H1 (cell line): ENCODE data around the gene MDFIC. TPM values are rescaled to one million over a fixed set of nuclear protein-coding genes. Genes with fewer than 3 reads are reported as not detected.

Experiments used
- CTCF ChIA-PET: fragments of 300-600 bp; sonication (Branson Sonifier 250); formaldehyde crosslinking; loops from one replicate; lab custom pipeline; 2021; ENCODE audit not compliant: partially characterized antibody; lab: Charles Lee
- POLR2A ChIA-PET: fragments of 300-600 bp; sonication (Branson Sonifier 250); formaldehyde crosslinking; loops from one replicate; lab custom pipeline; 2021; ENCODE audit warnings: inconsistent platforms; ENCODE audit not compliant: partially characterized antibody; lab: Charles Lee
- DNase-seq, 2 experiments: peaks; one replicate each; pipeline versions ENCODE4 v3.0.0 to v3.0.0-alpha.2; 2010 to 2022; ENCODE audit warnings: low spot score in 2 of 2, low read depth in 1 of 2, mixed read lengths in 1 of 2
- FAIRE-seq: peaks from 2 replicates; lab custom pipeline; 2011; peaks lifted over from hg19 to GRCh38; lab: Jason Lieb, UNC
- H2AFZ ChIP-seq: 2 replicates; pipeline ENCODE4 v1.8.1; 2012; ENCODE audit warnings: low read length, inconsistent platforms
- H2AK5ac ChIP-seq: 2 replicates; pipeline ENCODE4 v1.6.1; 2013; ENCODE audit warnings: low read depth, low read length
- H2BK120ac ChIP-seq: replicated peaks from 2 replicates; pipeline ENCODE3; 2013; ENCODE audit warnings: low read depth, low read length, inconsistent platforms
- H2BK12ac ChIP-seq: 2 replicates; pipeline ENCODE4 v1.6.1; 2013; ENCODE audit warnings: low read depth, low read length
- H2BK15ac ChIP-seq: 2 replicates; pipeline ENCODE4 v1.6.1; 2013; ENCODE audit warnings: low read length
- H2BK20ac ChIP-seq: 2 replicates; pipeline ENCODE4 v1.6.1; 2013; ENCODE audit warnings: low read length
- H2BK5ac ChIP-seq: 2 replicates; pipeline ENCODE4 v1.6.1; 2013; ENCODE audit warnings: low read depth, low read length
- H3K14ac ChIP-seq: 2 replicates; pipeline ENCODE4 v1.6.1; 2013; ENCODE audit warnings: inconsistent platforms; ENCODE audit not compliant: insufficient read length
- H3K18ac ChIP-seq: 2 replicates; pipeline ENCODE4 v1.6.1; 2013; ENCODE audit warnings: low read length; ENCODE audit errors: extremely low read depth
- H3K23ac ChIP-seq: 2 replicates; pipeline ENCODE4 v1.6.1; 2013; ENCODE audit warnings: inconsistent platforms; ENCODE audit not compliant: insufficient read length
- H3K23me2 ChIP-seq: 2 replicates; pipeline ENCODE4 v1.6.1; 2013; ENCODE audit warnings: low read depth, low read length
- H3K27ac ChIP-seq: 2 replicates; pipeline ENCODE4 v1.6.1; 2011; ENCODE audit warnings: low read depth, low read length, inconsistent platforms
- H3K27me3 ChIP-seq, 4 experiments: replicated peaks in 1 of 4; 1 replicate in 1 of 4; 2 replicates in 3 of 4; pipeline versions ENCODE4 v1.6.1 to v1.8.1; 2011 to 2013; ENCODE audit warnings: low read length in 3 of 4, mild to moderate bottlenecking in 3 of 4, inconsistent platforms in 2 of 4, mixed read lengths in 2 of 4, moderate library complexity in 1 of 4; ENCODE audit not compliant: control insufficient read depth in 3 of 4, insufficient read depth in 3 of 4; ENCODE audit errors: extremely low read depth in 1 of 4
- H3K36me3 ChIP-seq, 4 experiments: 2 replicates each; pipeline versions ENCODE4 v1.6.1 to v1.8.1; 2011 to 2013; ENCODE audit warnings: mild to moderate bottlenecking in 4 of 4, low read length in 3 of 4, moderate library complexity in 2 of 4, control low read depth in 1 of 4, inconsistent platforms in 1 of 4; ENCODE audit not compliant: insufficient read depth in 4 of 4, control insufficient read depth in 2 of 4
- H3K4ac ChIP-seq: replicated peaks from 2 replicates; pipeline ENCODE3; 2013; ENCODE audit warnings: low read length, low read depth, mixed read lengths, inconsistent platforms; ENCODE audit not compliant: insufficient read length
- H3K4me1 ChIP-seq, 4 experiments: replicated peaks in 1 of 4; 1 replicate in 1 of 4; 2 replicates in 3 of 4; pipeline versions ENCODE4 v1.6.1 to v1.8.1; 2011 to 2013; ENCODE audit warnings: low read length in 3 of 4, inconsistent platforms in 2 of 4, mixed read lengths in 1 of 4; ENCODE audit not compliant: insufficient read depth in 4 of 4, control insufficient read depth in 3 of 4
- H3K4me2 ChIP-seq, 2 experiments: 2 replicates each; pipeline versions ENCODE4 v1.6.1 to v1.8.1; 2011 to 2013; ENCODE audit warnings: low read depth in 2 of 2, low read length in 2 of 2, control low read depth in 1 of 2, inconsistent platforms in 1 of 2, mild to moderate bottlenecking in 1 of 2; ENCODE audit not compliant: insufficient read depth in 1 of 2
- H3K4me3 ChIP-seq, 4 experiments: fragments of 200-600, 300-600 bp in 1 of 4; sonication (generic), shearing (Covaris generic), sonication (Bioruptor Twin) in 1 of 4; 2 replicates each; pipeline versions ENCODE4 v1.5.1 to v1.8.1; 2011 to 2016; ENCODE audit warnings: low read length in 4 of 4, low read depth in 3 of 4, control low read depth in 2 of 4, inconsistent platforms in 2 of 4, mild to moderate bottlenecking in 2 of 4, mixed read lengths in 1 of 4, moderate library complexity in 1 of 4; ENCODE audit not compliant: insufficient read depth in 2 of 4; ENCODE audit errors: extremely low read depth in 1 of 4
- H3K56ac ChIP-seq: replicated peaks from 2 replicates; pipeline ENCODE3; 2013; ENCODE audit warnings: low read depth, mild to moderate bottlenecking, mixed read lengths, low read length, inconsistent platforms; ENCODE audit not compliant: insufficient read length
- H3K79me1 ChIP-seq: 2 replicates; pipeline ENCODE4 v1.6.1; 2013; ENCODE audit warnings: low read depth, low read length, control low read depth
- H3K79me2 ChIP-seq, 2 experiments: 2 replicates each; pipeline versions ENCODE4 v1.6.1 to v1.8.1; 2012 to 2013; ENCODE audit warnings: low read length in 2 of 2, mild to moderate bottlenecking in 2 of 2, inconsistent platforms in 1 of 2; ENCODE audit not compliant: insufficient read depth in 2 of 2, control insufficient read depth in 1 of 2
- H3K9ac ChIP-seq, 4 experiments: replicated peaks in 1 of 4; 1 replicate in 1 of 4; 2 replicates in 3 of 4; pipeline versions ENCODE4 v1.6.1 to v1.8.1; 2011 to 2013; ENCODE audit warnings: low read depth in 3 of 4, low read length in 3 of 4, control low read depth in 2 of 4, mild to moderate bottlenecking in 2 of 4, moderate library complexity in 2 of 4, inconsistent platforms in 1 of 4; ENCODE audit errors: extremely low read depth in 1 of 4
- H3K9me3 ChIP-seq, 2 experiments: 2 replicates each; pipeline versions ENCODE4 v1.6.1 to v1.8.1; 2012 to 2013; ENCODE audit warnings: mild to moderate bottlenecking in 2 of 2, moderate library complexity in 2 of 2, control low read depth in 1 of 2, inconsistent platforms in 1 of 2, low read depth in 1 of 2, low read length in 1 of 2, mixed read lengths in 1 of 2; ENCODE audit not compliant: insufficient read depth in 2 of 2
- H4K20me1 ChIP-seq, 2 experiments: replicated peaks in 1 of 2; 2 replicates each; pipeline versions ENCODE3 to v1.8.1; 2011 to 2013; ENCODE audit warnings: inconsistent platforms in 2 of 2, low read length in 2 of 2, mild to moderate bottlenecking in 1 of 2; ENCODE audit not compliant: insufficient read depth in 2 of 2, control insufficient read depth in 1 of 2
- H4K5ac ChIP-seq: 2 replicates; pipeline ENCODE4 v1.6.1; 2013; ENCODE audit warnings: low read length, low read depth, mixed read lengths, inconsistent platforms; ENCODE audit not compliant: insufficient read length
- H4K8ac ChIP-seq: 2 replicates; pipeline ENCODE4 v1.8.0; 2013; ENCODE audit warnings: mild to moderate bottlenecking, moderate library complexity, low read length, inconsistent platforms; ENCODE audit not compliant: insufficient read depth; ENCODE audit errors: extremely low read depth
- H4K91ac ChIP-seq: replicated peaks from 2 replicates; pipeline ENCODE3; 2013; ENCODE audit warnings: low read length, mixed read lengths, inconsistent platforms; ENCODE audit not compliant: insufficient read length
- CTBP2 ChIP-seq: IDR thresholded peaks from 2 replicates; pipeline ENCODE4 v1.7.0; 2011; ENCODE audit warnings: borderline replicate concordance, mild to moderate bottlenecking, moderate library complexity, mixed read lengths, low read length; ENCODE audit not compliant: insufficient read depth, insufficient read length
- CTCF ChIP-seq, 3 experiments: IDR thresholded peaks; 1 replicate in 2 of 3; 2 replicates in 1 of 3; pipeline versions ENCODE4 v1.5.1 to v1.6.1; 2011; ENCODE audit warnings: low read length in 3 of 3, mild to moderate bottlenecking in 3 of 3, inconsistent platforms in 2 of 3, low read depth in 1 of 3, moderate library complexity in 1 of 3; ENCODE audit not compliant: insufficient read depth in 1 of 3; ENCODE audit errors: control extremely low read depth in 1 of 3
- FOSL1 ChIP-seq: IDR thresholded peaks from 2 replicates; pipeline ENCODE4 v1.6.1; 2011; ENCODE audit warnings: mild to moderate bottlenecking, low read depth, low read length, moderate library complexity; ENCODE audit not compliant: insufficient read depth
- RNF2 ChIP-seq: fragments of 200-900, 300-1000 bp; sonication (generic); IDR thresholded peaks from 2 replicates; pipeline ENCODE4 v1.7.1; 2016; ENCODE audit warnings: borderline replicate concordance, low read depth, mild to moderate bottlenecking, antibody characterized with exemption, low read length; ENCODE audit not compliant: poor library complexity, severe bottlenecking; ENCODE audit errors: missing control alignments
- SIRT6 ChIP-seq: IDR thresholded peaks from one replicate; pipeline ENCODE4 v1.7.1; 2012; ENCODE audit warnings: low read length, inconsistent platforms
- SP4 ChIP-seq: IDR thresholded peaks from 2 replicates; pipeline ENCODE4 v1.6.1; 2012; ENCODE audit warnings: low read length, inconsistent platforms
- WGBS, 2 experiments: shearing (Covaris generic) in 1 of 2; methylation state at CpG; one replicate each; pipeline versions ENCODE4 v1.1.6 to v1.1.7; 2013 to 2015; ENCODE audit warnings: low lambda C conversion rate in 2 of 2, mixed read lengths in 2 of 2, inconsistent platforms in 1 of 2, low coverage in 1 of 2, missing lambda C conversion rate in 1 of 2; ENCODE audit not compliant: insufficient replicate concordance in 2 of 2, insufficient coverage in 1 of 2, insufficient read length in 1 of 2; ENCODE audit errors: extremely low coverage in 1 of 2, missing lambda C conversion rate in 1 of 2; 5-methylcytosine and 5-hydroxymethylcytosine counted together
- long read RNA-seq, 2 experiments: library from RNA in 1 of 2; library from capped mRNA in 1 of 2; stranded (forward); transcript quantifications; one replicate each; pipeline ENCODE4 v2.0.0, GENCODE V29; 2021; ENCODE audit warnings: inconsistent platforms in 1 of 2
- polyA minus RNA-seq, 3 experiments: library from RNA; depleted of rRNA, polyadenylated mRNA; stranded (reverse); fragments of >200 nt; gene quantifications; 1 replicate in 2 of 3; 2 replicates in 1 of 3; pipeline ENCODE4 v1.2.3, GENCODE V29; 2011
- polyA plus RNA-seq, 7 experiments: library from polyadenylated mRNA; depleted of rRNA in 3 of 7; stranded (reverse) in 5 of 7; unstranded in 2 of 7; fragments of >200 nt in 5 of 7; fragments of 200-250 nt in 2 of 7; gene quantifications; 1 replicate in 5 of 7; 2 replicates in 1 of 7; 4 replicates in 1 of 7; pipeline versions ENCODE4 v1.2.1 to v1.2.3, GENCODE V29; 2011 to 2013; ENCODE audit warnings: missing spikeins in 2 of 7, mixed read lengths in 2 of 7
- total RNA-seq: library from RNA; stranded (reverse); fragmentation: NEBNext Ultra II Directional; extraction: Animal tissue kit (Norgen Biotek cat#: 25700); gene quantifications from 2 replicates; pipeline ENCODE4 v1.2.1, GENCODE V29; 2021

Gene MDFIC
- total RNA-seq: 11.4 TPM in 2 replicates
- polyA plus RNA-seq (2011; rRNA removed): 1.6 and 2.3 TPM in 2 replicates
- 2.7 TPM for polyA plus RNA-seq (2011; cell fraction: cytosol; rRNA removed)
- polyA plus RNA-seq (2011; cell fraction: nucleus; rRNA removed): 5.2 TPM
- 5.1 to 10.5 TPM (median 7.4 TPM) in 4 replicates for polyA plus RNA-seq (2012, experiment 1 of 2)
- 0.85 TPM for polyA plus RNA-seq (2012, experiment 2 of 2)
- 10.9 TPM for polyA plus RNA-seq (2013, experiment 1 of 2)
- 10.7 TPM for polyA plus RNA-seq (2013, experiment 2 of 2)
- 4.7 and 9.3 TPM in 2 replicates for polyA minus RNA-seq (2011; rRNA and poly(A)+ RNA removed)
- polyA minus RNA-seq (2011; cell fraction: cytosol; rRNA and poly(A)+ RNA removed): 10.3 TPM
- polyA minus RNA-seq (2011; cell fraction: nucleus; rRNA and poly(A)+ RNA removed): 10.4 TPM
- long read RNA-seq, experiment 1, full-length matches to known transcripts: 3 of 9 reads
- long read RNA-seq, experiment 1, partial matches to known transcripts: 2 of 9 reads
- long read RNA-seq, experiment 1, other reads (novel, unspliced or antisense): 4 of 9 reads
- long read RNA-seq, experiment 2: 0 reads

- H2BK5ac ChIP-seq: no peak within 1 kb of the TSS
- H3K4me1 ChIP-seq: peaks cover 0 to 15% (median 4%) of the 10 kb centered on the region in 4 experiments; a peak in 5 of 7 replicates
- no peaks in the 10 kb centered on the region for H3K79me1 ChIP-seq
- H4K8ac ChIP-seq: peak within 1 kb of the TSS; percentile 94; the same call in 1 of the 2 replicates
- FAIRE-seq: no peak
- H3K9me3 ChIP-seq: no peaks in the 10 kb centered on the region
- peak within 1 kb of the TSS; percentile 47 for H2BK120ac ChIP-seq
- POLR2A ChIA-PET: no interaction called here
- peaks cover 0 to 2% (median 0%) of the 10 kb centered on the region in 4 experiments; a peak in 1 of 7 replicates for H3K27me3 ChIP-seq
- H4K5ac ChIP-seq: peak within 1 kb of the TSS; percentile 29
- peak within 1 kb of the TSS; percentile 81 to 95 for H3K4me2 ChIP-seq
- no peaks in the 10 kb centered on the region for H3K36me3 ChIP-seq
- H3K23ac ChIP-seq: no peak within 1 kb of the TSS
- H2AFZ ChIP-seq: peak within 1 kb of the TSS; percentile 95
- H4K91ac ChIP-seq: peak within 1 kb of the TSS; percentile 66
- H3K9ac ChIP-seq: peak within 1 kb of the TSS; percentile 44 to 79 (median 56)
- peaks cover 7% of the 10 kb centered on the region for H3K23me2 ChIP-seq
- CTCF ChIA-PET: interaction anchor here (1.5 to 2.5 kb wide), 2 partner anchors 18 to 57 kb away, joined by 3 to 11 read pairs; no protein-coding TSS in a partner anchor
- peak within 1 kb of the TSS; percentile 41; the same call in 1 of the 2 replicates for H3K18ac ChIP-seq
- 1% methylated on average over 34 of the region's 55 CpGs; no CpG with 5 or more reads in 1 of the 2 experiments for WGBS, 2 experiments
- no peak within 1 kb of the TSS; the same call in 1 of the 2 replicates for H2BK12ac ChIP-seq
- peak within 1 kb of the TSS; percentile 40; the same call in 1 of the 2 replicates for H2BK15ac ChIP-seq
- H3K4ac ChIP-seq: no peak within 1 kb of the TSS
- H3K79me2 ChIP-seq: no peaks in the 10 kb centered on the region
- no peak within 1 kb of the TSS; the same call in 1 of the 2 replicates for H3K27ac ChIP-seq
- no peak within 1 kb of the TSS for H2BK20ac ChIP-seq
- no peak within 1 kb of the TSS for H2AK5ac ChIP-seq
- no peaks in the 10 kb centered on the region for H4K20me1 ChIP-seq
- DNase-seq: peak in 1 of 2 experiments; percentile 78
- H3K56ac ChIP-seq: peak within 1 kb of the TSS; percentile 54
- no peak within 1 kb of the TSS for H3K14ac ChIP-seq
- peak within 1 kb of the TSS; percentile 67 to 82 (median 74) for H3K4me3 ChIP-seq
- TF ChIP-seq CTBP2: no peak
- peak; percentile 33; the same call in 1 of the 2 replicates for TF ChIP-seq SP4
- TF ChIP-seq FOSL1: 0 out of 2 replicates have a peak, but pooled peaks have one; percentile 9
- peak; percentile 34 for TF ChIP-seq RNF2
- TF ChIP-seq SIRT6: no peak
- TF ChIP-seq CTCF (IDR thresholded peaks at IDR 0.05; ENCODE audit: control extremely low read depth in 1 of 3, insufficient read depth in 1 of 3, low read depth in 1 of 3, low read length in 3 of 3): no peak
Measured at GRCh38 chr7:114922026-114922651, at the start of gene MDFIC. Gene MDFIC, plus strand, starts transcription at chr7:114922094. Its CDS starts 940 bp downstream, at chr7:114923034.
